Stimulated activated naive CD8-positive, alpha-beta T cell treated with anti-CD3 and anti-CD28 coated beads, Interleukin-15, Interleukin-2, amounts not matched to agents 100 ng/mL and 50 ng/mL, for 24 hours (primary cell): ENCODE data around the gene NOXA1.

ENCODE experiments used
- H3K27ac Mint-ChIP-seq: one replicate; pipeline ENCODE4 v1.8.0; 2021; ENCODE audit warnings: mild to moderate bottlenecking, mixed read lengths
- H3K27me3 Mint-ChIP-seq: one replicate; pipeline ENCODE4 v1.8.0; 2021; ENCODE audit warnings: mixed read lengths
- H3K36me3 Mint-ChIP-seq: one replicate; pipeline ENCODE4 v1.8.0; 2021; ENCODE audit warnings: low read depth, mixed read lengths
- H3K4me1 Mint-ChIP-seq: one replicate; pipeline ENCODE4 v1.8.0; 2021; ENCODE audit warnings: low read depth, mixed read lengths
- H3K4me3 Mint-ChIP-seq: one replicate; pipeline ENCODE4 v1.8.0; 2021; ENCODE audit warnings: mild to moderate bottlenecking, mixed read lengths
- H3K9me3 Mint-ChIP-seq: one replicate; pipeline ENCODE4 v1.8.0; 2021; ENCODE audit warnings: mixed read lengths

The NOXA1 gene

DNA sequence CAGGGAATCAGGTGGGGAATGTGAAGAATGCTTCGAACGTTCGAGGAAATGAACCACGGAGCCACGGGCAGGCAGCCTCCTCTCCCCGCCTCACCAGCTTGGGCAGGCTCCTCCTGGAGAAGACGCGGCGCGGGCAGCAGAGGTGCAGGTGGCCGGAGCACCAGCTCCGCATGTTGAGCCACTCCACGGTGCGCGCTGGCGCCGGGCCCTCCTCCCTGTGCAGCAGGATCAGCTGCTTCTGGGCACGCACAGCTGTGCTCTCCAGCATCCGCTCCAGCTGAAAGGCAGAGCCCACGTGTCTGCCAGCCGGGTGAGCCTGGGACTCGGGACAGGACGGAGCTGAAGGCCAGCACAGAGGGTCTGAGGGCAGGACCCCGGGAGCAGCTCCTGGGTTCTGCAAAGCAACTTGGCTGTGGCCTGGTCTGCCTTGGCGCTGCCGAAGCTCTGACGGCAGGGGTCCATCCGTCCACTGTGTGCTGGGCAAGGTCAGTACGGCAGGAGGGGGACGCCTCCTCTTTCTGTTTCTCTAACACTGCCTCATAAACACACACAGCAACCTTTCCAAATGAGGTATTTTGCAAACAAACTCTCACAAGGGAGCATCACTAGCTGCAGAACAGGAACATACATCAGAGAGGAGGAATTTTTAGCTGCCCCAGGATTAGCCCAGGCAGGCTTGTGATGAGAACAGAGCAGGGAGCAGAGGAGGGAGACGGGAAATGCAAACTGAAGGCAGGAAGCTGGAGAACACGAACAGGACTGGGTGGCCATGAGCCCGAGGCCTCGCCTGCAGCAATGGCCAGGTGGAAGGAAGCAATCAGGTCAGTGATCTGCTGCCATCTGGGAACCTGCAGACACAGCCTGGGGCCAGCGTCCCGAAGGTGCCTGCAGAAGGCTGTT lies 56.0 kb downstream of the NOXA1 start:
- Mint-ChIP-seq H3K4me1 (peaks cover 16% of the 10 kb centered on the region), H3K36me3 (peaks cover 9% of the 10 kb centered on the region), H3K4me3 (no peak overlapping the region), H3K27me3 (no peaks in the 10 kb centered on the region), H3K27ac (no peak overlapping the region), H3K9me3 (peaks cover 12% of the 10 kb centered on the region)

DNA sequence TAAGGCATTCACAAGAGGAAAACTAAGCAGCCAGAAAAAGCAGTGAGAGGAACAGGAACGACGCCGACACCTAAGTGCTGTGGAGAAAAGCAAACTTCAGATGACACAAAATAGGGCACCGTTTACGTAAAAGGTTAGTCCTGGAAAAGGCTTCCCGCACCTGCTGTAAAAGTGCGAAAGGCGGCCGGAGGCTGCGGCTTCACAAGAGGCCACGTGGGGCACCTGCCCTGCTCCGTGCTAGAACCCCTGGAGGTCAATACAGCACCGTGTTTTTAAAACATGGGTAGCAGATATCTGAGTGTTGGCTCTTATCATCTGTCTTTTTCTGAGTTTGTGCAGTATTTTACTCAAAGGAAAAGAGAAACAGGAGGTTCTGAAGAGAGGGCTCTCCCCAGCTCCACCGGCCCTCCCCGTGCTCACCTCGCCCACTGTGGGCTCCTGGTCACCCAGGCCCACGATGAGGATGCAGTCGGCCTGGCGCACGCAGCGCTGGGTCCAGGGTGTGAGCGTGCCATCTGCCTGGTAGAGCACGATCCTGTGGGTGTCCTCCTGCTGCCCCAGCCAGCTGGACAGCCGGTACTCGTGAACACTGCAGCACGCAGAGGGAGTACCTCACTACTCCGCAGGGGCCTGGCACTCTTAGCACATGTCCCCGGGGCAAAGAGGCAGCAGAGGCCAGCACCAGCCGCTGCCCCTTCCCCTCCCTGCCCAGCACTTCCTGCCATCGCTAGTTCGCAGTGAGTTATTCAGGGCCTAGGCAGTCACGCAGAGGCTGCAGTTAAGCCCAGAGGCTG lies 56.9 kb downstream of the NOXA1 start:
- Mint-ChIP-seq H3K27me3 (no peaks in the 10 kb centered on the region), H3K4me3 (no peak overlapping the region), H3K9me3 (peaks cover 8% of the 10 kb centered on the region), H3K27ac (no peak overlapping the region), H3K36me3 (peaks cover 6% of the 10 kb centered on the region), H3K4me1 (peaks cover 16% of the 10 kb centered on the region)

DNA sequence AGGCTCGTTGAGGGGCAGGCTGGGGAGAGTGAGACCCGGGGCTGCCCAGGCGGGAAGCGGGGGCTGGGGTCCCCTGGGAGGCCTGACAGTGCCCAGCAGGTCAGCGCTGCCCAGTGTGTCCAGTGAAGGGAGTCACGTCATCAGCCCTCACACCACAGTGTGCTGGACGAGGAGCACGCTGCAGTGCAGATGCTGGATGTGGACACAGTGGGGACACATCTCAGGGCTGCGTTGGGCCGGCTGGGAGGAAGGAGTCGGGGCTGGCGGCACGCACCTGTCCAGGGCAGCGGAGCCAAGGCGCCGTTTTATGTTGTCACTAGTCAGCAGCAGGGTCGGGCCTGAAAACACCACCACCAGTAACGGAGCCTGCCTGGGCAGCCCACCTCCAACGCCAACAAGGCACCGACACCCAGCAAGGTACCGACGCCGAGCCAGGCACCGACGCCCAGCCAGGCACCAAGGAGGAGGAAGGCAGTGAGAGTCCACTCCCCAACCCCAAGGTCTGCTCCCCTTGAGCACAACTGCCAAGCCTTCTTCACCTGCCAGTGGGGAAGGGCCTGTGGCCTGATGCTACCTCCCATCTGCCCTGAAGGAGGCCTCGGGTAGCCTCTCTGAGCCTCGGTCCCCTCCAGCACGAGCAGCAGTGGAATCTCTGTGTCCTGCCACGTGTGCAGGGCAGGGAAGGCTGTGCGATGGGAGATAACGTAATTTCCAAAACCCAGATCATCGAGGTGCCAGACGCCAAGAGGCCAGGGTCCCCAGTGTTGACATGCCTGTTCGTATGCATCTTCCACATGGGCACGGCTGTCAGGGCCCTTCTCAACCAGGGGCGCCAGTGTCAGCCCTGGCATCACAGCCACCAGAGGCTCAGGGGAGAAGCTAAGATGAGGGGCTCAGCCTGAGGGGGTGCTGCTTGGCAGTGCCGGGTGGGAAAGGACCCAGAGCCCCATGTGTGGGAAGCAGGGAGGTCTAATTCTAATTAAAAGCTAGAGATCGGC lies 57.8 kb downstream of the NOXA1 start:
- Mint-ChIP-seq H3K27ac (no peak overlapping the region), H3K36me3 (peaks cover 1% of the 10 kb centered on the region), H3K9me3 (peaks cover 4% of the 10 kb centered on the region), H3K27me3 (no peaks in the 10 kb centered on the region), H3K4me1 (peaks cover 16% of the 10 kb centered on the region), H3K4me3 (no peak overlapping the region)

DNA sequence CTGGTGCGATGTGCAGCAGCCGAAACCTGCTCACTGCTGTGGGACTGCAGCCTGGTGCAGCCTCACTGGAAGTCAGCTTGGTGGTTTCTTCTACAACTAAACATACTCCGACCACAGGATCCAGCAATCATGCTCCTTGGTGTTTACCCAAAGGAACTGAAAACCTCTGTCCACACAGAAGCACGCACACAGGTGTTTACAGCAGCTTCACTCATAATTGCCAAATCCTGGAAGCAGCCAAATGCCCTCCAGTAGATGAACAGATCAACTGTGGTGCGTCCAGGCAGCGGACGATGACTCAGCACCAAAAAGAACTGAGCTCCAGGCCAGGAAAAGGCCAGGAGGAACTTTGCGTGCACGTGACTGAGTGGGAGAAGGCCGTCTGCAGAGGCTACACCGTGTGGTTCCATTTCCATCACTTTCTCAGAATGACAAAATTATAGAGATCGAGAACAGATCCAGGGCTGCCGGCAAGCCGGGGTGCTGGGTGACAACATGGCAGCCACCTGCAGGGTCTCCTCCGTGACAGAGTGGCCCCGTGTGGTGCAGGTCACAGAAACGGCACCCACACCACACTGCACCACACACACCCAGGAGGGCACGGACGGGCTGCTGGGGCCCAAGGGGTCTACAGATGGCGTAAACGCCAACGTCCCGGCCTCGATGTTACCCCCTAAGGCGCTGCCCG lies 59.0 kb downstream of the NOXA1 start:
- peaks cover 16% of the 10 kb centered on the region for H3K4me1 Mint-ChIP-seq
- no peak overlapping the region for H3K4me3 Mint-ChIP-seq
- no peaks in the 10 kb centered on the region for H3K27me3 Mint-ChIP-seq
- H3K9me3 Mint-ChIP-seq, result no peaks in the 10 kb centered on the region
- no peaks in the 10 kb centered on the region for H3K36me3 Mint-ChIP-seq
- no peak overlapping the region for H3K27ac Mint-ChIP-seq
